ENCODE data around the gene DGKB.

DNA sequence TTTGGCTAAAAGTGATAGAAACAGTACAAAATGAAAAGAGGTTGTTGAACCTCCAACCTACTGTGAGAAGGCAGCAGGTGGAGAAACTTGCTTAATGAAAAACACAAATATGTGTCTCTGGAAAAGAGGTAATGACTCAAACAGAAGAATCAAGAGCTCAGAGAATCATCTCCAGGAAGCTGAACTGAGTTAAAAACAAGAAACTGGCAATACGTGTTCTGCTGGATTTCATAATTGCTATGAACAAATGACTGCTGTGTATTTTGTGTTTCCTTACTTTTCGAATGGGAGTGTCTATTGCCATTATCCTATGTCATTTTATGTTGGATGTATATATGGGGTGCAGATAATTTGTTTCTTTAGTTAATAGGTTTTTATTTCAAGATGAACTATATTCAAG lies 401.1 kb downstream of the DGKB start:
- TF ChIP-seq MAX (IDR thresholded peaks at IDR 0.05) (no peak), RAD21 (IDR thresholded peaks at IDR 0.05; ENCODE audit: low read depth) (no peak), FOXM1 (IDR thresholded peaks at IDR 0.05; ENCODE audit: borderline replicate concordance, low read depth) (no peak), TEAD4 (IDR thresholded peaks at IDR 0.05) (no peak), EGR1 (IDR thresholded peaks at IDR 0.05) (no peak), CREB1 (IDR thresholded peaks at IDR 0.05; ENCODE audit: low read depth) (no peak)
- TF ChIP-seq, protein P1, sequence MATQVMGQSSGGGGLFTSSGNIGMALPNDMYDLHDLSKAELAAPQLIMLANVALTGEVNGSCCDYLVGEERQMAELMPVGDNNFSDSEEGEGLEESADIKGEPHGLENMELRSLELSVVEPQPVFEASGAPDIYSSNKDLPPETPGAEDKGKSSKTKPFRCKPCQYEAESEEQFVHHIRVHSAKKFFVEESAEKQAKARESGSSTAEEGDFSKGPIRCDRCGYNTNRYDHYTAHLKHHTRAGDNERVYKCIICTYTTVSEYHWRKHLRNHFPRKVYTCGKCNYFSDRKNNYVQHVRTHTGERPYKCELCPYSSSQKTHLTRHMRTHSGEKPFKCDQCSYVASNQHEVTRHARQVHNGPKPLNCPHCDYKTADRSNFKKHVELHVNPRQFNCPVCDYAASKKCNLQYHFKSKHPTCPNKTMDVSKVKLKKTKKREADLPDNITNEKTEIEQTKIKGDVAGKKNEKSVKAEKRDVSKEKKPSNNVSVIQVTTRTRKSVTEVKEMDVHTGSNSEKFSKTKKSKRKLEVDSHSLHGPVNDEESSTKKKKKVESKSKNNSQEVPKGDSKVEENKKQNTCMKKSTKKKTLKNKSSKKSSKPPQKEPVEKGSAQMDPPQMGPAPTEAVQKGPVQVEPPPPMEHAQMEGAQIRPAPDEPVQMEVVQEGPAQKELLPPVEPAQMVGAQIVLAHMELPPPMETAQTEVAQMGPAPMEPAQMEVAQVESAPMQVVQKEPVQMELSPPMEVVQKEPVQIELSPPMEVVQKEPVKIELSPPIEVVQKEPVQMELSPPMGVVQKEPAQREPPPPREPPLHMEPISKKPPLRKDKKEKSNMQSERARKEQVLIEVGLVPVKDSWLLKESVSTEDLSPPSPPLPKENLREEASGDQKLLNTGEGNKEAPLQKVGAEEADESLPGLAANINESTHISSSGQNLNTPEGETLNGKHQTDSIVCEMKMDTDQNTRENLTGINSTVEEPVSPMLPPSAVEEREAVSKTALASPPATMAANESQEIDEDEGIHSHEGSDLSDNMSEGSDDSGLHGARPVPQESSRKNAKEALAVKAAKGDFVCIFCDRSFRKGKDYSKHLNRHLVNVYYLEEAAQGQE (IDR thresholded peaks at IDR 0.05; ENCODE audit: low read depth) = no peak

All from Ishikawa (cell line).